KMS-11 (cell line): ENCODE results near the gene BTBD16.

Experiments
- H2AFZ ChIP-seq: fragments of 200-600 bp; sonication (generic); 2 replicates; pipeline ENCODE4 v1.6.1; 2016; ENCODE audit warnings: antibody characterized with exemption, mixed run types, low read depth
- H3K27ac ChIP-seq: fragments of 200-600 bp; sonication (generic); 2 replicates; pipeline ENCODE4 v1.6.1; 2016; ENCODE audit warnings: mild to moderate bottlenecking, mixed run types
- H3K27me3 ChIP-seq: fragments of 200-600 bp; sonication (generic); 2 replicates; pipeline ENCODE4 v1.6.1; 2017; ENCODE audit warnings: mild to moderate bottlenecking, low read depth, mixed run types, moderate library complexity; ENCODE audit not compliant: insufficient read depth
- H3K36me3 ChIP-seq: fragments of 200-600 bp; sonication (generic); 2 replicates; pipeline ENCODE4 v1.6.1; 2017; ENCODE audit warnings: mild to moderate bottlenecking, mixed run types; ENCODE audit not compliant: insufficient read depth
- H3K4me1 ChIP-seq: fragments of 200-600 bp; sonication (generic); 2 replicates; pipeline ENCODE4 v1.6.1; 2016; ENCODE audit warnings: mild to moderate bottlenecking, low read depth, mixed run types; ENCODE audit not compliant: poor library complexity, severe bottlenecking
- H3K4me2 ChIP-seq: fragments of 200-600 bp; sonication (generic); 2 replicates; pipeline ENCODE4 v1.7.0; 2016; ENCODE audit warnings: mild to moderate bottlenecking, mixed run types
- H3K4me3 ChIP-seq: fragments of 200-600 bp; sonication (generic); IDR thresholded peaks from 2 replicates; pipeline ENCODE4 v1.6.1; 2017; ENCODE audit warnings: low read depth, low read length, mixed read lengths; ENCODE audit not compliant: insufficient read depth
- H3K79me2 ChIP-seq: fragments of 200-600 bp; sonication (generic); 2 replicates; pipeline ENCODE4 v1.6.1; 2016; ENCODE audit warnings: low read depth, mixed run types; ENCODE audit not compliant: insufficient read depth
- H3K9ac ChIP-seq: fragments of 200-600 bp; sonication (generic); 2 replicates; pipeline ENCODE4 v1.6.1; 2016; ENCODE audit warnings: mild to moderate bottlenecking, mixed run types
- H4K20me1 ChIP-seq: fragments of 200-600 bp; sonication (generic); 2 replicates; pipeline ENCODE4 v1.6.1; 2016; ENCODE audit warnings: mild to moderate bottlenecking, mixed run types; ENCODE audit not compliant: insufficient read depth
- CTCF ChIP-seq: fragments of 200-600 bp; sonication (generic); conservative IDR thresholded peaks from 2 replicates; pipeline ENCODE4 v1.6.1; 2017; ENCODE audit warnings: low read depth, mild to moderate bottlenecking, antibody characterized with exemption, low read length, moderate library complexity, mixed read lengths

Gene BTBD16

GRCh38 chr10:122316224-122316884, 45.3 kb downstream of the BTBD16 start:
- Histone ChIP-seq H3K79me2 (no peaks in the 10 kb centered on the region), H3K4me1 (no peaks in the 10 kb centered on the region), H2AFZ (no peak overlapping the region), H3K9ac (no peak overlapping the region), H3K27ac (no peak overlapping the region), H3K4me2 (no peak overlapping the region), H3K4me3 (no peak overlapping the region), H3K27me3 (no peaks in the 10 kb centered on the region), H4K20me1 (no peaks in the 10 kb centered on the region), H3K36me3 (no peaks in the 10 kb centered on the region)
- TF ChIP-seq CTCF: no peak

GRCh38 chr10:122321960-122322359, 50.9 kb downstream of the BTBD16 start:
- Histone ChIP-seq H2AFZ (no peak overlapping the region), H4K20me1 (no peaks in the 10 kb centered on the region), H3K27me3 (no peaks in the 10 kb centered on the region), H3K4me1 (no peaks in the 10 kb centered on the region), H3K9ac (no peak overlapping the region), H3K4me3 (no peak overlapping the region), H3K4me2 (no peak overlapping the region), H3K79me2 (no peaks in the 10 kb centered on the region), H3K27ac (no peak overlapping the region), H3K36me3 (no peaks in the 10 kb centered on the region)
- TF ChIP-seq CTCF: no peak

GRCh38 chr10:122323189-122323588, 52.1 kb downstream of the BTBD16 start:
- no peaks in the 10 kb centered on the region for H3K79me2 ChIP-seq
- H4K20me1 ChIP-seq: no peaks in the 10 kb centered on the region
- no peaks in the 10 kb centered on the region for H3K36me3 ChIP-seq
- H3K4me2 ChIP-seq: no peak overlapping the region
- H3K4me3 ChIP-seq: no peak overlapping the region
- no peak overlapping the region for H2AFZ ChIP-seq
- TF ChIP-seq CTCF: no peak
- H3K9ac ChIP-seq: no peak overlapping the region
- H3K4me1 ChIP-seq: no peaks in the 10 kb centered on the region
- H3K27me3 ChIP-seq: no peaks in the 10 kb centered on the region
- no peak overlapping the region for H3K27ac ChIP-seq

GRCh38 chr10:122323941-122324675, 53.0 kb downstream of the BTBD16 start:
- Histone ChIP-seq H3K36me3 (no peaks in the 10 kb centered on the region), H2AFZ (no peak overlapping the region), H3K4me3 (no peak overlapping the region), H3K9ac (no peak overlapping the region), H4K20me1 (no peaks in the 10 kb centered on the region), H3K4me2 (no peak overlapping the region), H3K4me1 (no peaks in the 10 kb centered on the region), H3K27me3 (no peaks in the 10 kb centered on the region), H3K79me2 (no peaks in the 10 kb centered on the region), H3K27ac (no peak overlapping the region)
- TF ChIP-seq CTCF: no peak
